ENCODE measurements around the gene TPCN1.

TPCN1 gene

GRCh38 chr12:113263431-113263963 lies 42.2 kb downstream of the TPCN1 start:
- DNase-seq = no peak

- no peak for DNase-seq
Observed at GRCh38 chr12:113266106-113266895, 45.0 kb downstream of the TPCN1 start.

- DNase-seq = no peak
Observed at GRCh38 chr12:113267621-113268020, 46.4 kb downstream of the TPCN1 start.

- DNase-seq = no peak
Observed at GRCh38 chr12:113268136-113268535, 46.9 kb downstream of the TPCN1 start.

GRCh38 chr12:113268621-113269020 lies 47.4 kb downstream of the TPCN1 start:
- no peak for DNase-seq

GRCh38 chr12:113269257-113269943 lies 48.1 kb downstream of the TPCN1 start:
- no peak for DNase-seq

GRCh38 chr12:113270709-113271009 lies 49.4 kb downstream of the TPCN1 start:
- DNase-seq = no peak

- DNase-seq = no peak
Observed at GRCh38 chr12:113271466-113271852, 50.2 kb downstream of the TPCN1 start.

GRCh38 chr12:113271853-113272561 lies 50.7 kb downstream of the TPCN1 start:
- no peak for DNase-seq

GRCh38 chr12:113273053-113273725 lies 51.9 kb downstream of the TPCN1 start:
- no peak for DNase-seq

GRCh38 chr12:113274848-113275247 lies 53.6 kb downstream of the TPCN1 start:
- DNase-seq = no peak

- DNase-seq = no peak
Observed at GRCh38 chr12:113276306-113276705, 55.0 kb downstream of the TPCN1 start.

GRCh38 chr12:113276946-113277500 lies 55.8 kb downstream of the TPCN1 start:
- DNase-seq = no peak

GRCh38 chr12:113277511-113277910 lies 56.2 kb downstream of the TPCN1 start:
- DNase-seq = no peak

GRCh38 chr12:113278141-113278540 lies 56.9 kb downstream of the TPCN1 start:
- DNase-seq = no peak

GRCh38 chr12:113278633-113279032 lies 57.4 kb downstream of the TPCN1 start:
- DNase-seq = no peak

- no peak for DNase-seq
Observed at GRCh38 chr12:113284751-113285150, 63.5 kb downstream of the TPCN1 start.

GRCh38 chr12:113285679-113286610 lies 64.7 kb downstream of the TPCN1 start:
- DNase-seq = no peak

- no peak for DNase-seq
Observed at GRCh38 chr12:113286712-113287111, 65.4 kb downstream of the TPCN1 start.

- no peak for DNase-seq
Observed at GRCh38 chr12:113287146-113287898, 66.1 kb downstream of the TPCN1 start.

- DNase-seq = no peak
Observed at GRCh38 chr12:113287899-113288282, 66.6 kb downstream of the TPCN1 start.

Data from stimulated activated CD4-positive, alpha-beta T cell treated with anti-CD3 and anti-CD28 coated beads, Interleukin-12 subunit alpha, Interleukin-12 subunit beta, amount 100 ng/mL, for 4 hours (primary cell).